ENCODE measurements around the gene IL4R. TPM values are rescaled to one million over a fixed set of nuclear protein-coding genes. Genes with fewer than 3 reads are reported as not detected.

Gene IL4R
- total and polyA plus RNA-seq, 7 donors, result 16.9 to 177 (median 55.3) TPM

DNA sequence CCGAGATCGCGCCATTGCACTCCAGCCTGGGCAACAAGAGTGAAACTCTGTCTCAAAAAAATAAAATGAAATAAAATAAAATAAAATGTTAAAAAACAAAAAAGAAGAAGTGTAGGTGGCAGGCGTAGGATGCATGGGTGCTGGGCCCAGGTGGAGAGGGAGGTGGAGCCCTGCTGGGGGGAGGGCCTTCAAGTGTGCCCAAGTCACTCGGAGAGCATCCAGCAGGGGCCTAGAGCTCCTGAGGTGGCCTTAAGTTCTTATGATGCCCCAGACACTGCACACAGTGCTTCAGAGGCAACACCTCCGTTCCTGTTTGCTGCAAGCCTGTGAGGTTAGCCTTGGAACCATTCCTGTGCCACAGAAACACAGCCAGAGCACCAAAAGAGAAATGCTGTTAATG, 23.2 kb downstream of the IL4R start:
- H3K36me3 ChIP-seq, result peaks cover 19 to 59% (median 36%) of the 10 kb centered on the region in 4 donors
- H3K27ac ChIP-seq, result peak overlapping the region; percentile 96 to 99 (median 99)
- H3K27me3 ChIP-seq, result no peaks in the 10 kb centered on the region
- H3K9me3 ChIP-seq, result no peaks in the 10 kb centered on the region
- peak overlapping the region in 2 of 4 donors; percentile 47 to 48 for H3K4me3 ChIP-seq
- peaks cover 0 to 76% (median 54%) of the 10 kb centered on the region in 4 donors for H3K4me1 ChIP-seq
- DNase-seq, result no peak
- WGBS, 2 donors, result 89 to 96% methylated on average over 6 of the region's 6 CpGs
- intact Hi-C loops (cut with DNase I), result loop anchor here (5.0 kb wide), 1 partner anchor 95 kb away; no protein-coding TSS in a partner anchor
- no peak for TF ChIP-seq POLR2AphosphoS5 (IDR thresholded peaks at IDR 0.05)
- TF ChIP-seq EP300 (IDR thresholded peaks at IDR 0.05), result no peak
- TF ChIP-seq POLR2A (IDR thresholded peaks at IDR 0.05), result no peak
- TF ChIP-seq, protein P1, sequence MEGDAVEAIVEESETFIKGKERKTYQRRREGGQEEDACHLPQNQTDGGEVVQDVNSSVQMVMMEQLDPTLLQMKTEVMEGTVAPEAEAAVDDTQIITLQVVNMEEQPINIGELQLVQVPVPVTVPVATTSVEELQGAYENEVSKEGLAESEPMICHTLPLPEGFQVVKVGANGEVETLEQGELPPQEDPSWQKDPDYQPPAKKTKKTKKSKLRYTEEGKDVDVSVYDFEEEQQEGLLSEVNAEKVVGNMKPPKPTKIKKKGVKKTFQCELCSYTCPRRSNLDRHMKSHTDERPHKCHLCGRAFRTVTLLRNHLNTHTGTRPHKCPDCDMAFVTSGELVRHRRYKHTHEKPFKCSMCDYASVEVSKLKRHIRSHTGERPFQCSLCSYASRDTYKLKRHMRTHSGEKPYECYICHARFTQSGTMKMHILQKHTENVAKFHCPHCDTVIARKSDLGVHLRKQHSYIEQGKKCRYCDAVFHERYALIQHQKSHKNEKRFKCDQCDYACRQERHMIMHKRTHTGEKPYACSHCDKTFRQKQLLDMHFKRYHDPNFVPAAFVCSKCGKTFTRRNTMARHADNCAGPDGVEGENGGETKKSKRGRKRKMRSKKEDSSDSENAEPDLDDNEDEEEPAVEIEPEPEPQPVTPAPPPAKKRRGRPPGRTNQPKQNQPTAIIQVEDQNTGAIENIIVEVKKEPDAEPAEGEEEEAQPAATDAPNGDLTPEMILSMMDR (IDR thresholded peaks at IDR 0.05), result no peak

DNA sequence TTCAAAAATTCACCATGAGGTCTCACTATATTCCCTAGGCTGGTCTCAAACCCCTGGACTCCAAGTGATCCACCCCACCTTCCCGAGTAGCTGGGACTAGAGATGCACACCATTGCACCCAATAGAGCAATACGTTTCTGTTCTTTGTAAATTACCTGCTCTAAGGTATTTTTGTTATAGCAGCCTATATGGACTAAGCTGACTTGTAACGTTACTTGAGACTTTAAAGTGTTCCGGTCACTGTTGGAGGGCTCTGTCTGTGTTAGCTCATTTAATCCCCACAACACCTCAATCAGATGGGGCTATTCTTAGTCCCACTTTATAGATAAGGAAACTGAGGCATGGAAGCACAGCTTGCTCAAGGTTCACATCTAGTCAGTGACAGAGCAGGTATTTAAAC, 25.4 kb downstream of the IL4R start:
- intact Hi-C loops (cut with DNase I), result loop anchor here (5.0 kb wide), 1 partner anchor 97 kb away; no protein-coding TSS in a partner anchor
- H3K27ac ChIP-seq, result peak overlapping the region; percentile 2 to 99 (median 98)
- TF ChIP-seq EP300 (IDR thresholded peaks at IDR 0.05) (no peak), POLR2AphosphoS5 (IDR thresholded peaks at IDR 0.05) (no peak), POLR2A (IDR thresholded peaks at IDR 0.05) (no peak)
- TF ChIP-seq, protein P1 (IDR thresholded peaks at IDR 0.05), result no peak
- no peaks in the 10 kb centered on the region for H3K9me3 ChIP-seq
- WGBS, 2 donors, result 95 to 96% methylated on average over 4 of the region's 4 CpGs
- H3K27me3 ChIP-seq, result no peaks in the 10 kb centered on the region
- no peak overlapping the region for H3K4me3 ChIP-seq
- peaks cover 38 to 70% (median 56%) of the 10 kb centered on the region in 4 donors for H3K36me3 ChIP-seq
- DNase-seq, result no peak
- peaks cover 0 to 58% (median 42%) of the 10 kb centered on the region in 4 donors for H3K4me1 ChIP-seq

DNA sequence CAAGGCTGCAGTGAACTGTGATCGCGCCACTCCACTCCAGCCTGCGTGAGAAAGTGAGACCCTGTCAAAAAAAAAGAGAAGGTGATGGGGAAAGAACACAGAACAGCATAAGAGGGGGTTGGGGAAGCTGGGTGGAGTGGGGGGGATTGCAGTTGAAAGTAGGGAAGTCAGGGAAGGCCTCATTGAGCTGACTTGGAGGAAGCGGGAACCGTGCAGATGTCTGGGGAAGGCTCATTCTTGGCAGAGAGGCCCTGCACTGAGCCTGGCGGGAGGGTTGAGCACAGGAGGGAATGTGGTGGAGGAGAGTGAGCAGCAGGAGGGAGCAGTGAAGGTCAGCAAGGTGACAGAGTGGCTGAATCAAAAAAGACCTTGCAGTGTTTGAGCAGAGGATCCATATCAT, 26.9 kb downstream of the IL4R start:
- H3K9me3 ChIP-seq, result no peaks in the 10 kb centered on the region
- WGBS, 2 donors, result 93% methylated on average over 6 of the region's 6 CpGs
- TF ChIP-seq, protein P1 (IDR thresholded peaks at IDR 0.05), result no peak
- TF ChIP-seq POLR2A (IDR thresholded peaks at IDR 0.05) (no peak), EP300 (IDR thresholded peaks at IDR 0.05) (no peak), POLR2AphosphoS5 (IDR thresholded peaks at IDR 0.05) (no peak)
- peaks cover 0 to 44% (median 32%) of the 10 kb centered on the region in 4 donors for H3K4me1 ChIP-seq
- H3K27me3 ChIP-seq, result no peaks in the 10 kb centered on the region
- intact Hi-C loops (cut with DNase I), result no loop called here
- no peak for DNase-seq
- no peak overlapping the region for H3K4me3 ChIP-seq
- peaks cover 51 to 81% (median 70%) of the 10 kb centered on the region in 4 donors for H3K36me3 ChIP-seq
- peak overlapping the region; percentile 2 to 99 (median 51) for H3K27ac ChIP-seq

DNA sequence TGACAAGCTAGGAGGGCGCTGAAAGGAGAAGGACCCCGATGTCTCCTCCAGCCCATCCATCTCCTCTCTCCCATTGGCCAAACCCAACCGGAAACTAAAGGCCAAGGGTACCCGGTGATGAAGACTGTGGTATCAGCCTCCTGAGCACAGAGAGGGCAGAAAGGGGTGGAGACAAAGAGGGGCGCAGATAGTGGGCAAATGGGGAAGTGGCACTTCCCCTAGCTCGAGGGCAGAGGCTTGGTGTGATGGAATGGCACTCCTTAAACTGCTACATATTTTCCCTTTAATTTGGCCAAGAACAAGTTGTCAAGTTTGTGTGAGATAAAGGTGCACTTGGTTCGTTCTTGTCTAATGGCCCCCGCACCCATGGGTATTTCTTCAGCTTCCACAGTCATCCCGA, 27.8 kb downstream of the IL4R start:
- Histone ChIP-seq H3K4me3 (no peak overlapping the region), H3K36me3 (peaks cover 58 to 90% (median 79%) of the 10 kb centered on the region in 4 donors), H3K9me3 (no peaks in the 10 kb centered on the region), H3K4me1 (peaks cover 0 to 35% (median 24%) of the 10 kb centered on the region in 4 donors), H3K27me3 (no peaks in the 10 kb centered on the region), H3K27ac (peak overlapping the region in 1 of 4 donors; percentile 96)
- TF ChIP-seq EP300 (IDR thresholded peaks at IDR 0.05) (no peak), POLR2AphosphoS5 (IDR thresholded peaks at IDR 0.05) (no peak)
- TF ChIP-seq, protein P1 (IDR thresholded peaks at IDR 0.05), result no peak
- WGBS, 2 donors, result 76 to 93% methylated on average over 9 of the region's 9 CpGs
- no peak for DNase-seq
- intact Hi-C loops (cut with DNase I), result no loop called here

DNA sequence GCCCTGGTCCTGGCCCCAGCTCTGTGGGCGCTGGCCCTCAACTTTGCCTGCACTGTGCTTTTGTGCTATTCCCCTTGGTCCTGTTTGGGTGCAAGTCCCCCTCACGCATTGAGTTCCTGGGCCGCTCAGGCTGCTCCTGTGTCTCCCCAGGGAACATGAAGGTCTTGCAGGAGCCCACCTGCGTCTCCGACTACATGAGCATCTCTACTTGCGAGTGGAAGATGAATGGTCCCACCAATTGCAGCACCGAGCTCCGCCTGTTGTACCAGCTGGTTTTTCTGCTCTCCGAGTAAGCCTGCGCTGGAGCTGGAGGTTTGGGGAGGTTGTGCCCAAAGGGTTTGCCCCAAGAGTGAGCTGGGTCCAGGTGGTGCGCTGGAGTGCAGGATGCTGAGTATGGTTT, 28.2 kb downstream of the IL4R start:
- Histone ChIP-seq H3K27ac (no peak overlapping the region), H3K9me3 (no peaks in the 10 kb centered on the region), H3K36me3 (peaks cover 62 to 94% (median 82%) of the 10 kb centered on the region in 4 donors), H3K27me3 (no peaks in the 10 kb centered on the region), H3K4me3 (no peak overlapping the region), H3K4me1 (peaks cover 0 to 31% (median 20%) of the 10 kb centered on the region in 4 donors)
- intact Hi-C loops (cut with DNase I), result no loop called here
- TF ChIP-seq POLR2AphosphoS5 (IDR thresholded peaks at IDR 0.05), result no peak
- TF ChIP-seq, protein P1 (IDR thresholded peaks at IDR 0.05), result no peak
- no peak for TF ChIP-seq POLR2A (IDR thresholded peaks at IDR 0.05)
- TF ChIP-seq EP300 (IDR thresholded peaks at IDR 0.05), result no peak
- no peak for DNase-seq
- 98 to 99% methylated on average over 11 of the region's 11 CpGs for WGBS, 2 donors
